PC-9 (cell line): Measurements from ENCODE around the gene RHOBTB1.

ENCODE experiments used
- CTCF ChIP-seq: fragments of 200-600 bp; sonication (generic); conservative IDR thresholded peaks from 2 replicates; pipeline ENCODE4 v1.6.1; 2017; ENCODE audit warnings: mixed run types, antibody characterized with exemption, mild to moderate bottlenecking, moderate library complexity
- EZH2 ChIP-seq: fragments of 200-600 bp; sonication (generic); IDR thresholded peaks from 2 replicates; pipeline ENCODE4 v1.8.0; 2017; ENCODE audit warnings: antibody characterized with exemption, low read depth

GRCh38 chr10:60916025-60916424 is 28.0 kb downstream of the RHOBTB1 start:
- TF ChIP-seq CTCF = no peak
- TF ChIP-seq EZH2 = no peak
